SK-N-MC (cell line): ENCODE measurements around the gene CGNL1.

ENCODE experiments used
- EZH2 ChIP-seq: fragments of 200-600 bp; sonication (generic); IDR thresholded peaks from one replicate; pipeline ENCODE4 v1.6.1; 2017; ENCODE audit warnings: antibody characterized with exemption
- FOXP2 ChIP-seq: optimal IDR thresholded peaks from 2 replicates; pipeline ENCODE3; 2011; ENCODE audit warnings: mild to moderate bottlenecking, moderate library complexity; ENCODE audit not compliant: insufficient read depth; ENCODE audit errors: extremely low read length, control extremely low read depth
- POLR2AphosphoS5 ChIP-seq: IDR thresholded peaks from 2 replicates; pipeline ENCODE4 v1.6.1; 2012; ENCODE audit warnings: mild to moderate bottlenecking, low read depth, low read length, borderline replicate concordance

- TF ChIP-seq POLR2AphosphoS5 (no peak), EZH2 (no peak), FOXP2 (no peak)
Observed at GRCh38 chr15:57461541-57461940, 85.2 kb downstream of the CGNL1 start.
